Fibroblast of lung (primary cell): ENCODE measurements around the gene FHIT. TPM values are rescaled to one million over a fixed set of nuclear protein-coding genes. Genes with fewer than 3 reads are reported as not detected.

ENCODE experiments used
- DNase-seq, 2 donors: peaks; one replicate each; pipeline versions ENCODE4 v3.0.0 to v3.0.0-alpha.2; 2010; ENCODE audit warnings: low read depth in 2 of 2
- H2AFZ ChIP-seq: 2 replicates; pipeline ENCODE4 v1.5.1; 2012; ENCODE audit warnings: low read length, control low read depth, inconsistent platforms
- H3K27ac ChIP-seq: 2 replicates; pipeline ENCODE4 v1.5.1; 2011; ENCODE audit warnings: low read length, control low read depth; ENCODE audit not compliant: insufficient read depth
- H3K27me3 ChIP-seq: 2 replicates; pipeline ENCODE4 v1.5.1; 2011; ENCODE audit warnings: mild to moderate bottlenecking, low read length; ENCODE audit not compliant: control insufficient read depth, insufficient read depth
- H3K36me3 ChIP-seq: 2 replicates; pipeline ENCODE4 v1.5.1; 2011; ENCODE audit warnings: low read length; ENCODE audit not compliant: control insufficient read depth, insufficient read depth
- H3K4me1 ChIP-seq: 2 replicates; pipeline ENCODE4 v1.5.1; 2011; ENCODE audit warnings: low read length; ENCODE audit not compliant: control insufficient read depth, insufficient read depth; ENCODE audit errors: extremely low read depth
- H3K4me2 ChIP-seq: 2 replicates; pipeline ENCODE4 v1.5.1; 2011; ENCODE audit warnings: low read length, control low read depth; ENCODE audit not compliant: insufficient read depth; ENCODE audit errors: extremely low read depth
- H3K4me3 ChIP-seq, 4 experiments: fragments of 200-600 bp in 1 of 4; sonication (generic) in 1 of 4; replicated peaks in 1 of 4; 2 replicates each; pipeline ENCODE4 v1.5.1; 2011 to 2016; ENCODE audit warnings: low read length in 4 of 4, low read depth in 3 of 4, mild to moderate bottlenecking in 3 of 4, control low read depth in 2 of 4, inconsistent platforms in 1 of 4, mixed read lengths in 1 of 4; ENCODE audit not compliant: insufficient read depth in 1 of 4; ENCODE audit errors: control extremely low read depth in 1 of 4
- H3K79me2 ChIP-seq: 2 replicates; pipeline ENCODE4 v1.5.1; 2012; ENCODE audit warnings: mild to moderate bottlenecking, low read length, inconsistent platforms; ENCODE audit not compliant: control insufficient read depth, insufficient read depth
- H3K9ac ChIP-seq: 2 replicates; pipeline ENCODE4 v1.5.1; 2011; ENCODE audit warnings: mild to moderate bottlenecking, low read length, control low read depth; ENCODE audit not compliant: insufficient read depth
- H3K9me3 ChIP-seq: 2 replicates; pipeline ENCODE4 v1.5.1; 2012; ENCODE audit warnings: low read depth, low read length; ENCODE audit not compliant: control insufficient read depth, insufficient read depth
- H4K20me1 ChIP-seq: 2 replicates; pipeline ENCODE4 v1.5.1; 2011; ENCODE audit warnings: low read length; ENCODE audit not compliant: control insufficient read depth, insufficient read depth; ENCODE audit errors: extremely low read depth
- CTCF ChIP-seq, 2 donors: IDR thresholded peaks in 1 of 2; conservative IDR thresholded peaks in 1 of 2; 1 replicate in 1 of 2; 2 replicates in 1 of 2; pipeline ENCODE4 v1.5.1; 2011 to 2012; ENCODE audit warnings: low read length in 2 of 2, control low read depth in 1 of 2, inconsistent platforms in 1 of 2, low read depth in 1 of 2, mild to moderate bottlenecking in 1 of 2
- EZH2 ChIP-seq: IDR thresholded peaks from 2 replicates; pipeline ENCODE4 v1.5.1; 2012; ENCODE audit warnings: low read length, control low read depth, mild to moderate bottlenecking; ENCODE audit errors: missing control alignments
- polyA plus RNA-seq, 2 donors: library from polyadenylated mRNA; depleted of rRNA in 1 of 2; stranded (reverse) in 1 of 2; unstranded in 1 of 2; fragments of >200 nt; gene quantifications; 2 replicates each; pipeline ENCODE4 v1.2.1, GENCODE V29; 2011 to 2012; ENCODE audit warnings: missing spikeins in 1 of 2
- total RNA-seq: library from RNA; depleted of rRNA; stranded (reverse); fragments of >200 nt; gene quantifications from 2 replicates; pipeline ENCODE4 v1.2.1, GENCODE V29; 2014

The FHIT gene
- total and polyA plus RNA-seq, 2 donors (not counting 1 experiment from before 2014, with no cell fraction given) = 0.79 to 2.1 TPM

GRCh38 chr3:60011218-60011617, 1240.0 kb downstream of the FHIT start:
- H2AFZ ChIP-seq = no peak overlapping the region
- H3K4me3 ChIP-seq = no peak overlapping the region
- H3K9ac ChIP-seq = no peak overlapping the region
- H3K27ac ChIP-seq = no peak overlapping the region
- H3K9me3 ChIP-seq = no peaks in the 10 kb centered on the region
- H3K4me2 ChIP-seq = no peak overlapping the region
- no peaks in the 10 kb centered on the region for H3K27me3 ChIP-seq
- no peak for DNase-seq
- no peaks in the 10 kb centered on the region for H3K79me2 ChIP-seq
- TF ChIP-seq CTCF (conservative IDR thresholded peaks at IDR 0.05 in 1 of 2, IDR thresholded peaks at IDR 0.05 in 1 of 2; ENCODE audit: low read depth in 1 of 2, low read length in 2 of 2) (no peak), EZH2 (no peak)
- no peaks in the 10 kb centered on the region for H3K4me1 ChIP-seq
- H3K36me3 ChIP-seq = no peaks in the 10 kb centered on the region
- H4K20me1 ChIP-seq = no peaks in the 10 kb centered on the region

- Histone ChIP-seq H3K9me3 (no peaks in the 10 kb centered on the region), H3K9ac (no peak overlapping the region), H3K27me3 (no peaks in the 10 kb centered on the region), H4K20me1 (no peaks in the 10 kb centered on the region), H3K4me2 (no peak overlapping the region), H3K79me2 (no peaks in the 10 kb centered on the region), H3K36me3 (no peaks in the 10 kb centered on the region), H3K27ac (no peak overlapping the region), H3K4me3 (no peak overlapping the region), H3K4me1 (no peaks in the 10 kb centered on the region), H2AFZ (no peak overlapping the region)
- DNase-seq = no peak
- no peak for TF ChIP-seq CTCF (conservative IDR thresholded peaks at IDR 0.05 in 1 of 2, IDR thresholded peaks at IDR 0.05 in 1 of 2; ENCODE audit: low read depth in 1 of 2, low read length in 2 of 2)
- no peak for TF ChIP-seq EZH2
Observed at GRCh38 chr3:60010781-60011180, 1240.5 kb downstream of the FHIT start.

- no peaks in the 10 kb centered on the region for H3K9me3 ChIP-seq
- no peaks in the 10 kb centered on the region for H3K4me1 ChIP-seq
- no peak overlapping the region for H3K4me3 ChIP-seq
Observed at GRCh38 chr3:60009931-60010478, 1241.2 kb downstream of the FHIT start.

More at GRCh38 chr3:60009931-60010478, 1241.2 kb downstream of the FHIT start:
- no peaks in the 10 kb centered on the region for H3K79me2 ChIP-seq
- H4K20me1 ChIP-seq = no peaks in the 10 kb centered on the region
- no peaks in the 10 kb centered on the region for H3K36me3 ChIP-seq
- no peak for TF ChIP-seq EZH2
- TF ChIP-seq CTCF (conservative IDR thresholded peaks at IDR 0.05 in 1 of 2, IDR thresholded peaks at IDR 0.05 in 1 of 2; ENCODE audit: low read depth in 1 of 2, low read length in 2 of 2) = no peak
- H3K4me2 ChIP-seq = no peak overlapping the region
- no peak overlapping the region for H3K27ac ChIP-seq
- no peak for DNase-seq
- H2AFZ ChIP-seq = no peak overlapping the region
- H3K27me3 ChIP-seq = no peaks in the 10 kb centered on the region
- no peak overlapping the region for H3K9ac ChIP-seq
